Activated naive CD8-positive, alpha-beta T cell treated with anti-CD3 and anti-CD28 coated beads, Interleukin-2, amount 10 ng/mL, durations not matched to agents 7 days and 5 days (primary cell): Measurements from ENCODE around the gene EFCAB12. TPM values are rescaled to one million over a fixed set of nuclear protein-coding genes. Genes with fewer than 3 reads are reported as not detected.

Experiments
- ATAC-seq: fragments of 150-1000 bp; cut with Tn5 transposase; one replicate; pipeline ENCODE4 v1.10.0; 2021; ENCODE audit warnings: low read depth, moderate library complexity
- POLR2A ChIA-PET: fragments of 350-600 bp; sonication (Branson Sonifier 250); formaldehyde crosslinking; loops from one replicate; lab custom pipeline; 2021; ENCODE audit warnings: antibody characterized with exemption; lab: Charles Lee
- DNase-seq: peaks from one replicate; pipeline ENCODE4 v3.0.0; 2021
- H3K27ac Mint-ChIP-seq: one replicate; pipeline ENCODE4 v1.8.0; 2022; ENCODE audit warnings: mild to moderate bottlenecking, mixed read lengths
- H3K27me3 Mint-ChIP-seq: one replicate; pipeline ENCODE4 v1.8.0; 2022; ENCODE audit warnings: mild to moderate bottlenecking, moderate library complexity, mixed read lengths
- H3K36me3 Mint-ChIP-seq: one replicate; pipeline ENCODE4 v1.8.0; 2021; ENCODE audit warnings: mild to moderate bottlenecking, mixed read lengths
- H3K4me1 Mint-ChIP-seq: one replicate; pipeline ENCODE4 v1.8.0; 2021; ENCODE audit warnings: mixed read lengths
- H3K4me3 Mint-ChIP-seq: one replicate; pipeline ENCODE4 v1.8.0; 2022; ENCODE audit warnings: mild to moderate bottlenecking, moderate library complexity, mixed read lengths
- H3K9me3 Mint-ChIP-seq: one replicate; pipeline ENCODE4 v1.8.0; 2021; ENCODE audit warnings: mixed read lengths
- total RNA-seq, 2 experiments: library from RNA; stranded (reverse); gene quantifications; one replicate each; pipeline ENCODE4 v1.2.3, GENCODE V29; 2021

EFCAB12 gene
- total RNA-seq, 2 experiments from 2014 or later, result 1.2 to 1.4 TPM

- POLR2A ChIA-PET, result no interaction called here
Measured at GRCh38 chr3:129358772-129359371, 69.6 kb downstream of the EFCAB12 start.

GRCh38 chr3:129358177-129358771 lies 70.2 kb downstream of the EFCAB12 start:
- Mint-ChIP-seq H3K36me3 (no peaks in the 10 kb centered on the region), H3K27ac (no peak overlapping the region), H3K4me1 (no peaks in the 10 kb centered on the region), H3K9me3 (no peaks in the 10 kb centered on the region), H3K4me3 (no peak overlapping the region), H3K27me3 (no peaks in the 10 kb centered on the region)
- ATAC-seq, result no peak
- DNase-seq, result no peak
- POLR2A ChIA-PET, result no interaction called here

More at GRCh38 chr3:129358772-129359371, 69.6 kb downstream of the EFCAB12 start:
- DNase-seq (no peak), ATAC-seq (no peak)
- no peak overlapping the region for H3K27ac Mint-ChIP-seq
- no peaks in the 10 kb centered on the region for H3K9me3 Mint-ChIP-seq
- H3K4me3 Mint-ChIP-seq, result no peak overlapping the region
- H3K4me1 Mint-ChIP-seq, result no peaks in the 10 kb centered on the region
- no peaks in the 10 kb centered on the region for H3K36me3 Mint-ChIP-seq
- no peaks in the 10 kb centered on the region for H3K27me3 Mint-ChIP-seq

GRCh38 chr3:129357616-129358015 lies 70.8 kb downstream of the EFCAB12 start:
- no peak for DNase-seq
- ATAC-seq, result no peak
- Mint-ChIP-seq H3K4me3 (no peak overlapping the region), H3K4me1 (no peaks in the 10 kb centered on the region), H3K36me3 (no peaks in the 10 kb centered on the region), H3K27me3 (no peaks in the 10 kb centered on the region), H3K27ac (no peak overlapping the region), H3K9me3 (no peaks in the 10 kb centered on the region)
- POLR2A ChIA-PET, result no interaction called here

- POLR2A ChIA-PET, result no interaction called here
- DNase-seq, result no peak
- Mint-ChIP-seq H3K4me3 (no peak overlapping the region), H3K27me3 (no peaks in the 10 kb centered on the region), H3K27ac (no peak overlapping the region), H3K36me3 (no peaks in the 10 kb centered on the region), H3K4me1 (no peaks in the 10 kb centered on the region), H3K9me3 (no peaks in the 10 kb centered on the region)
- no peak for ATAC-seq
Measured at GRCh38 chr3:129356756-129357425, 71.5 kb downstream of the EFCAB12 start.

- H3K27ac Mint-ChIP-seq, result no peak overlapping the region
- POLR2A ChIA-PET, result no interaction called here
Measured at GRCh38 chr3:129353589-129353941, 74.9 kb downstream of the EFCAB12 start.

GRCh38 chr3:129352650-129353588 lies 75.5 kb downstream of the EFCAB12 start:
- Mint-ChIP-seq H3K4me1 (no peaks in the 10 kb centered on the region), H3K27ac (no peak overlapping the region), H3K36me3 (no peaks in the 10 kb centered on the region), H3K9me3 (no peaks in the 10 kb centered on the region), H3K27me3 (no peaks in the 10 kb centered on the region), H3K4me3 (no peak overlapping the region)
- POLR2A ChIA-PET, result no interaction called here
- no peak for ATAC-seq
- DNase-seq, result no peak

More at GRCh38 chr3:129353589-129353941, 74.9 kb downstream of the EFCAB12 start:
- H3K4me3 Mint-ChIP-seq, result no peak overlapping the region
- ATAC-seq, result no peak
- no peaks in the 10 kb centered on the region for H3K9me3 Mint-ChIP-seq
- no peaks in the 10 kb centered on the region for H3K36me3 Mint-ChIP-seq
- H3K4me1 Mint-ChIP-seq, result no peaks in the 10 kb centered on the region
- DNase-seq, result no peak
- no peaks in the 10 kb centered on the region for H3K27me3 Mint-ChIP-seq

- ATAC-seq, result no peak
- POLR2A ChIA-PET, result no interaction called here
- H3K4me1 Mint-ChIP-seq, result peaks cover 2% of the 10 kb centered on the region
Measured at GRCh38 chr3:129352045-129352444, 76.4 kb downstream of the EFCAB12 start.

More at GRCh38 chr3:129352045-129352444, 76.4 kb downstream of the EFCAB12 start:
- Mint-ChIP-seq H3K27ac (no peak overlapping the region), H3K36me3 (no peaks in the 10 kb centered on the region), H3K4me3 (no peak overlapping the region), H3K27me3 (no peaks in the 10 kb centered on the region), H3K9me3 (no peaks in the 10 kb centered on the region)
- DNase-seq, result no peak

Other genes starting within 250 kb of the EFCAB12 start
- 100 to 1,000 TPM; 309 to 312 TPM for gene CNBP, start 244.7 kb downstream of the EFCAB12 start, total RNA-seq
- 100 to 1,000 TPM; 131 to 138 TPM for gene COPG1, start 179.0 kb downstream of the EFCAB12 start, total RNA-seq
- gene HMCES, start 149.8 kb downstream of the EFCAB12 start, total RNA-seq, result 10 to 100 TPM; 59.7 to 60.8 TPM
- gene MBD4, start 11.3 kb upstream of the EFCAB12 start, total RNA-seq, result 10 to 100 TPM; 49.0 to 57.6 TPM
- gene IFT122, start 11.6 kb upstream of the EFCAB12 start, total RNA-seq, result 10 to 100 TPM; 23.0 to 25.9 TPM
- gene RHO, start 100.0 kb upstream of the EFCAB12 start, total RNA-seq, result not detected
- not detected for gene H1-8, start 114.5 kb upstream of the EFCAB12 start, total RNA-seq
- gene PLXND1, start 178.0 kb upstream of the EFCAB12 start, total RNA-seq, result 10 to 100 TPM; 30.0 to 38.3 TPM